ENCODE data around the gene MRPS5.

Gene MRPS5

DNA sequence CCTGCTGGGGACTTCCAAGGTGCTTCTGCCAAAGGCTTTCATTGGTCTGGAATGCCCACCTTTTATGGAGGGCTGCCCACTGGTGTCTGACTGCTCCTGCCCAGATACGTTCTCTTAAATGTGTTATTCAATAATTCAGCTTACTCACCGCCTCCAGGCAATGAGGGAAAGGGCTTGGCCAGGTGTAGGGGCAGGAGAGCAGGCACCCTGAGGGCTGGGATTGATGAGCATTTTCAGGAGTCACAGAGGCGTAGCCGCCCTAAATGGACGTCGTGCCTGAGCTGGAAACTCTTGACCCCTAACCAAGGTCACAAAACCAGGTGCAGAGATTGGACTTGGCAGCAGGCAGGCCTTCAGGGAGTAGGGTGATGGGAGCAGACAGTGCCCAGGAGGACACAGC lies 69.3 kb downstream of the MRPS5 start:
- TF ChIP-seq, protein P1, sequence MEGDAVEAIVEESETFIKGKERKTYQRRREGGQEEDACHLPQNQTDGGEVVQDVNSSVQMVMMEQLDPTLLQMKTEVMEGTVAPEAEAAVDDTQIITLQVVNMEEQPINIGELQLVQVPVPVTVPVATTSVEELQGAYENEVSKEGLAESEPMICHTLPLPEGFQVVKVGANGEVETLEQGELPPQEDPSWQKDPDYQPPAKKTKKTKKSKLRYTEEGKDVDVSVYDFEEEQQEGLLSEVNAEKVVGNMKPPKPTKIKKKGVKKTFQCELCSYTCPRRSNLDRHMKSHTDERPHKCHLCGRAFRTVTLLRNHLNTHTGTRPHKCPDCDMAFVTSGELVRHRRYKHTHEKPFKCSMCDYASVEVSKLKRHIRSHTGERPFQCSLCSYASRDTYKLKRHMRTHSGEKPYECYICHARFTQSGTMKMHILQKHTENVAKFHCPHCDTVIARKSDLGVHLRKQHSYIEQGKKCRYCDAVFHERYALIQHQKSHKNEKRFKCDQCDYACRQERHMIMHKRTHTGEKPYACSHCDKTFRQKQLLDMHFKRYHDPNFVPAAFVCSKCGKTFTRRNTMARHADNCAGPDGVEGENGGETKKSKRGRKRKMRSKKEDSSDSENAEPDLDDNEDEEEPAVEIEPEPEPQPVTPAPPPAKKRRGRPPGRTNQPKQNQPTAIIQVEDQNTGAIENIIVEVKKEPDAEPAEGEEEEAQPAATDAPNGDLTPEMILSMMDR (conservative IDR thresholded peaks at IDR 0.05; ENCODE audit: low read depth, low read length), result no peak
- no peak overlapping the region for H3K4me3 ChIP-seq (ENCODE audit: low read depth, low read length)
- no peak for DNase-seq (ENCODE audit: low read depth)

DNA sequence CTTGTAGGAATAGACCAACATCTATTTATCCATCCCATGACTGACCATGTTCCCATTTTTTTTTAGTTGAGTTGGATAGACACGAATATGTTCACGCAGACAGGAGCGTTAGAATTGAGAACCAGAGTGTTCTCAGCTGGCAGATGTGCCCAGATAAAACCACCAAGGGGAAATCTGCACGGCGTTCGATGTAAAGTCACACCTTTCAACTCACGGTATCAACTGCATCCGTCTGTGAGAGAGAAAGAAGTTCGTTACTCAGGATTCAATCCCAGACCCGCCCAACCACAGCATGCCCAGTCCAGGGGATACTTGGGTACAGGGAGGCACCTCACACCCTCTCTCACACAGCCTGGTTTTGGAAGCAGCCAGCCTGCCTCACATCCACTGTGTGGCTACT lies 70.0 kb downstream of the MRPS5 start:
- no peak overlapping the region for H3K4me3 ChIP-seq (ENCODE audit: low read depth, low read length)
- DNase-seq (ENCODE audit: low read depth), result no peak
- TF ChIP-seq, protein P1 (conservative IDR thresholded peaks at IDR 0.05; ENCODE audit: low read depth, low read length), result no peak

DNA sequence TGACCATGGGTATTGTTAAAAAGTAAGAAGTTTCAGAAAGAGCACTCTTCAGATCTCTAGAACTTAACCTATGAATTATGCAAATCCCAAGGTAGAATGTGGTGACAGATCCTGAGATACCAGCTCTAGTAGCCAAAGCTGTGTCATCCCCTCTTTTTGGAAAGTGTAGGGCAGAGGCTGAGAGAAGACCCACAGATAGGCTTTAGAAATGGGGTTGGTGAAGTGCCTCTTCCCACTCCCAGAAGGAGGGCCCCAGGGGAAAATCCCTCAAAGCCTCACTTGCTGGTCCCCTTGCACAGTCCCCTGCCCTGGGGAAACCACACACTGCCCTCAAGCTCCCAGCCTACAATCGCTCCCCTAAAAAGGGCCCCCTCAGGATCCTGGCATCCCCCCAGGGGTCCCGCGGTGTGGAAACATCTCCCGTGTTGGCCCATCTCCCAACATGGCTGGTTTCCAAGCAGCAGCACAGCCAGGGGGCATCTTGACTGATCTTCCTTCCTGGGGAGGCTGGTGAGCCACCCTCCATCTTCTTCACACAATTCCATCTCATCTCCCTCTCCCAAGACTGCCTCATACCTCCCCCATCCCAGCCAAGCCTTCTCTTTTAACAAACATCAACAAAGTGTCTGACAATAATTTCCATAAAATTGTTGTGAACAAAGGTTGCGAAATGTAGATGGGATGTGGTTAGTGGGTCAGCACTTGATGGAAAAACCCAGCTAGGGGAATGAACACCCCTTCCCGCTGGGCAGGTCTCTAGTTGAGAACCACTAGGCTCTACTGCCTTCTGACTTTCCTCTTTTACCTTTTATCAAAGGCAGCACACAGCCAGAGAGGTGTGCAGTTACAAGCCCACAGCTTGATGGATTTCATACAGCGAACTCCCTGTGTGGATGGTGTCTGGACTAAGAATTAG lies 71.0 kb downstream of the MRPS5 start:
- no peak for DNase-seq (ENCODE audit: low read depth)
- no peak overlapping the region for H3K4me3 ChIP-seq (ENCODE audit: low read depth, low read length)
- TF ChIP-seq, protein P1 (conservative IDR thresholded peaks at IDR 0.05; ENCODE audit: low read depth, low read length), result no peak

DNA sequence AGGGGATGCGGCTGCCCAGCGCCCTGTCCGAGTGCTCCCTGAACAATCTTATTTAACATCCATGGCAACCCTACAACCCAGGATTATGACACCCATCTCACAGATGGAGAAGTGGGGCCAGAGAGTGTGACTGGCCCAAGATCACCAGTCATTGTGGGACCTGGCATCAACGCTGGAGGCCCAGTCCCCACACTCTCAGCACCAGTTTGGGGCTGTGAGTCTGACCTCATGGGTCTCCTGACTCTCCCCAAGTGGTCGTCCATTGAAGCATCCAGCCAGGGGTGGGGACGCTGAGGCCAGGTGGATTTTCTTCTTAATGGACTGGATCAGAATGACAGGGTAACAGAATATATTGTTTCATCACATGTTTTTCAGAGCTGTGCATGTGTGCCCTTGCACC lies 71.6 kb downstream of the MRPS5 start:
- TF ChIP-seq, protein P1 (conservative IDR thresholded peaks at IDR 0.05; ENCODE audit: low read depth, low read length), result no peak
- no peak for DNase-seq (ENCODE audit: low read depth)
- no peak overlapping the region for H3K4me3 ChIP-seq (ENCODE audit: low read depth, low read length)

DNA sequence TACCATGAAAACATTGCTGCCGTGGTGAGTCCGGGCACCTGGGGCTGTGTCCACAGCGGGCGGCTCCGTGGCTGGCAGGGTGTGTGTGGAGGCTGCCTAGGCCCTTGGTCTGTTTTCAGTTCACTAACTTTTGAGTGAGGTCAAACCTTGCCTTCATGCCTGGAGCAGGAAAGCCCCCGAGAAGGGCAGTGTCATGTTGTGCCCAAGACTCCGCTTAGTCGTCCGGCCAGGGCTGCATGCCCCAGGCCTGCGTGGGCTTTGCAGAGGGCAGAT lies 72.0 kb downstream of the MRPS5 start:
- TF ChIP-seq, protein P1 (conservative IDR thresholded peaks at IDR 0.05; ENCODE audit: low read depth, low read length), result no peak
- DNase-seq (ENCODE audit: low read depth), result no peak

DNA sequence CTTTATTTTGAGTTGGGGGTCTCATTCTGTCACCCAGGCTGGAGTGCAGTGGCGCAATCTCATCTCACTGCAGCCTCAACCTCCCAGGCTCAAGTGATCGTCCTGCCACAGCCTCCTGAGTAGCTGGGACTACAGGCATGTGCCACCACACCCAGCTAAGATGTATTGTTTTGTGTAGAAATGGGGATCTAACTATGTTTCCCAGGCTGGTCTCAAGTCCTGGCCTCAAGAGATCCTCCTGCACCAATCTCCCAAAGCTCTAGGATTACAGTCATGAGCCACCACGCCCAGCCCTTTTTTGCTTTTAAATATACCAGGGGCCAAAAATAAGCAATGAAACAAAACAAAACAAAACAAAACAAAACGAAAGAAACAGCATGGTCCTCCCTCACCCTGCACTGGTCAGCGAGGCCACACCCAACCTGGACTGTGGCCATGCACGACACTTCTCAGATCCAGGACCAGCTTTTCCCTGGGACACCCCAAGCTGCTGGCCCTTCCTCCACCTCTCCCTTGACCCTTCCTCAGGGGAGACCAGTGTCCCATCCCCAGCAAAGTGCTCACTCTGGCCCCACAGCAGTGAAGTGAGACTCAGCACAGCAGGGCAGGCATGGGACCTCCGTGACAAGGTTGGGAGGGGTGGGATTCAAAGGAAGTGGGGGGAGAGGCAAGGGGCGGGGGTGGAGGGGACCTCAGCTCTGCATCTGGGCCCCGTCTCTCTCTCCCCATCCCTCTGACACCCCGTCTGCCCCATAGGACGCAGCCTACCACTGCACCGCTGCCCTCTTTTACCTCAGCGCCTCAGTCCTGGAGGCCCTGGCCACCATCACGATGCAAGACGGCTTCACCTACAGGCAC lies 72.6 kb downstream of the MRPS5 start:
- no peak for DNase-seq (ENCODE audit: low read depth)
- TF ChIP-seq, protein P1 (conservative IDR thresholded peaks at IDR 0.05; ENCODE audit: low read depth, low read length), result no peak

More for the DNA sequence above, 72.0 kb downstream of the MRPS5 start:
- no peak overlapping the region for H3K4me3 ChIP-seq (ENCODE audit: low read depth, low read length)

More for the DNA sequence above, 72.6 kb downstream of the MRPS5 start:
- no peak overlapping the region for H3K4me3 ChIP-seq (ENCODE audit: low read depth, low read length)

Measured in choroid plexus epithelial cell (primary cell).